ENCODE data around the gene GCLC.

GRCh38 chr6:53451165-53451564, 93.7 kb downstream of the GCLC start:
- TF ChIP-seq TCF12 (IDR thresholded peaks at IDR 0.05; ENCODE audit: low read depth) = no peak
- no peak for TF ChIP-seq CEBPB (IDR thresholded peaks at IDR 0.05)
- TF ChIP-seq TEAD4 (IDR thresholded peaks at IDR 0.05) = no peak
